GM10847 (cell line): ENCODE results near the gene KLF15.

Source experiments
- POLR2A ChIP-seq: IDR thresholded peaks from 2 replicates; pipeline ENCODE4 v1.6.1; 2011; ENCODE audit not compliant: insufficient read length; ENCODE audit errors: extremely low read depth

The KLF15 gene

DNA sequence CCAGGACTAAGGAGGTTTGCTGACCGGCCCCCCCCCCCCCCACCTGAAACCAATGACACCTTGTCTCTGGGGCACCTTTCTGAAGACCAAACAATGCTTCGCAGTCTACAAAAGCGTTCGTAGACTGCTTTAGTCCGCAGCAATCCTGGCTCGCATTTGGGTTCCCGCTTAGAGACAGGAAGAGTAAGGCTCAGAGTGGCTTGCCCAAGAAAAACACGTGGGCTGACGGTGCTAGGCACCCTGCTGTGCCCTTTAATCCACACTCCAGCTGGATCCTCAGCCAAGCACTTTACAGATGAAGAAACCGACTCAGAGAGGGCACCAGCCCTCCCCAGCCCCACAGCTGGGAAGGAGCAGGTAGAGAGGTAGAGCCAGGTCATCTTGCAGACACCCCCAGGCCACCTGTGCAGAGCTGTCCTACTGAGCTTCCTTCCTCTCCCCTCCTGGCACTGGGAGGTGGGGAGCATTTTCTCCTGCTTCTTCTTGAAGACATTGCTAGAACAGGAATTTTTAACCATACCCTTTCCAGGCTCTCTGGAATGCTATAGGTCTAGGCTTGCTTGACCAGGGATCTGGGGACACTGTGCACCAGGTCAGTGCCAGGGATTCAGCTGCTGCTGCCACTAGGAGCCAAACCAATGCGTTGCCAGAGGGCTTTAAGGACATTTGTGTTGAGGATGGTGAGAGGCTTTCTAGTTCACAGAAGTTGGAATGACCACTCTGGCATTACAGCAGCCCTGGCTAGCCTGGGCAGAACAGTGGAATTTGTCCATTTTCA is 1.0 kb upstream of the KLF15 start:
- no peak for TF ChIP-seq POLR2A

DNA sequence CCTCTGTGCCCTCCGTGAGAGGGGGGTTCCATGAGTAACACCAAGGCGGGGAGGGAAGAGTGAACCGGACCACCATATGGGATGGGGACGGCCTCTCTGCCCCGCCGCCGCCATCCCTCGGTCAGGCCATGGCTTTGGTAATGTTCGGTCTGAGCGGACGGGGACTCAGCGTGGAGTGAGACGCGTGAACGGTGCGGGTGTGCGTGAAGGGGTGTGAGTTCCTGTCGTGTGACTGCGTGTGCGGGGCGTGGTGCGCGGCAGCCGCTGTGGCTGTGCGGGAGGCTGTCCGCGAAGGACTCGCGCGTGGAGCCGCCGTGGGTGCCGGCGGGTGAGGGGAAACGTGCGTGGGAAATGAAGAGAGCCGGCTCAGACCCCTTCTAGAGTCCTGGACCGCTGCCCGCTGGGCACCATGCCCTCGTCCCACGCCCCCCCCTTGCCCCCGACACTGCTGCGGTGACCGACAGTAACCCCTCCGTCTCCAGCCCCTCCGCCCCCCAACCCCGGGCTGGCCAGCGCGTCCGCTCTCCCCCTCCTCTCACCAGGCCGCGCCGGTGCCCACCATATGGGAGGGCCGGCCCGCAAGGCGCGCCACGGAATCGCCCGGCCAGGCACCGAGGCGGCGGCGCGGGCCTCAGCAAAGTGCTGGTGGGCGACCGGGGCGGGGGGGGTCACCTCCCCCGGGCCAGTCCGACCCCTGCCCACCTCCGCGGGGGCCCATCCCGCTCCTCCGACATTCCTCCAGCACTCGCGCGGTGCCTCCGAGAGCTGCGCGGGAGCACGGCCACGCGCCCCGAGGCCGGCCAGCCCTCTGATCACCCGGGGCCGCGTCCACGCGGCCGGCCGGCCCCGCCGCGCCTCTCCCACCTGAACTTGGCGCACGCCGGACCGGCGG is 589 bp downstream of the KLF15 start:
- no peak for TF ChIP-seq POLR2A

DNA sequence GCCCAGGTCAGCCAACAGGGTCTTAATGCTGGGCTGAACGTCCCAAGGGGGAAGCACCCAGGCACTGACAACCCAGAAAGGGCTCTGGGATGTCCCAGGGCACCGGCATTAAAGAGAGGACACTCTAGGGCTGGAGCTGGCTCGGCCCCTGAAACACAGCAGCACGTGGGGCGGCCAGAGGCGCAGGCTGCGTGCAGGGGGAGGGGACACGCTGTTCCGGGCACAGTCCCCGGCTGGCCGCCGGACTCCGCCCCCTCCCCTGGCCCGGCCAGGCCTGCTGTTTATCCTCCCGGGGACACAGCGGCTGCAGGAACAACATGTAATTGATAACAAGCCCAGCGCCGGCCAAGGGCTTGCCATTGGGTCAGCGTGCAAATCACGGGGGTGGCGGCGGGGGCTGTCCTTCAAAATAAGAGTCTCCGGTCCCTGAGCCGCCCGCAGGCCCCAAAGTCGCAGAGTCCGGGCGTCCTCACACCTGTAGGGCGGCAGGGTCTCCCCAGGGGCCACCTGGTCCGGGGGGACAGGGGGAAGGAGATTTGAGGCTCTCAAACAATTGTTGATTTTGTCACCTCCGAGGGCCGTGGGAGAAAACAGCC is 1.3 kb downstream of the KLF15 start:
- no peak for TF ChIP-seq POLR2A

DNA sequence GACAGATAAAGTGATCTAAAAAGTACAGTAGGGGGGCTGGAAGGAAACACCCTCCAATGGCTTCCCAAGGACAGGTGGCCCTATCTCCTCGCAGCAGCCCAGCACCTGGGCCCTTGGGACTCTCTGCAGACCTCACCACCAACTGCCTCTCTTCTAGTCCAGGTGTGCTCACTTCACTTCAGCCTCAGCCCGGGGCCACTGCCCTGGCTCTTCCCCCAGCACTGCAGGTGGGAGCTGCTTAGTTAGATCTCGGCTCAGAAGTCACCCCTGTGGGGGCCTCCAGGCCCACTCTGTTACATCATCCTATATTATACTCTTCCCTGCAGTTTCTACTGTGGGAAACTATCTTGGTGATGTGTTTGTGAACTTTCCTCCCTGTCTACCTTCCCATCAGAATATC is 2.0 kb downstream of the KLF15 start:
- no peak for TF ChIP-seq POLR2A

DNA sequence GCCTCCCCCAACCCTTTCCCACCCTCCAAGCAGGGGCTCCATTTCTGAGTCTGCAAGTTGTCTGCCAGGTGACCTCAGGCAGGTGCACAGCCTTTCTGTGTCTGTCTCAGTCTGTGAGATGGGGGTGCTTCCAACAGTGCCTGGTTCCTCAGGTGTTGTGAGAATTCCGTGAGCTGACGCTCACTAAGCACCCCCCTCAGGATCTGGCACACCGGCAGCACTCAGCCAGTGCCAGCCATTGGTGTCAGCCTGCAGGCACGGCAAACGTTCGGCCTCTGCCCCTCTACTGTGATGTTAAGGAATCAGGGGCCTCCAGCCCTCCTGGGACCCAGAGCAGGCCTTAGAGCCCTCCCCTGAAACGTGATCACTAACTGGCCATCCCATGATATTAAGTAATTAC is 2.4 kb downstream of the KLF15 start:
- TF ChIP-seq POLR2A, result no peak

DNA sequence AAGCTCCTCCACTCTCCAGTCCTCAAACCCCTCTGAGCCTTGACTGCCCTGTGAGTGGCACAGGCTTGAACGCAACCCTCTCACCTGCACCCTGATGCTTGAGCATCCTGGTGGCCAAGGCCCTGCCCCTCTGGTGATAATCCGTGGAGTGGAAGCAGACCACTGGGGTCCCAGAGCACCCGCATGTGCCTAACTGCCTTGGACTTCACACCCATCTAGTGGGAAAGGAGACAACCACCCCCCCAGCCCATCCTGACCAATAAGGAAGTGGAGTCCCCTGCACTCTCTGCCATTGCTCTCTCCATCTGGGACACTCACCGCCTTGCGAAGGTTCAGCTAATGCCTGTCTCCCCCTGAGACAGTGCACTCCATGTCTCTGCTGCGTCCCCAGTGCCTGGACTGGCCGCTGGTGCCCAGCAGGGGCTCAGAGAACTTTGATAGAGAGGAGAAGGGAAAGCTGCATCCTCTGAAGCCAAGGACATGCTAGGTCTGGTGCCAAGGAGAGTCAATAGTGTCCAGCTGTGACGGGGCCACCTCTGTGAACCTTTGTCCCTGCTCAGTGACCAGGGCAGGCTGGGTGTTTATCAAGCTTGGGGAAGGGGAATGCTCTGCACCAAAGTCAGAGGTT is 3.4 kb downstream of the KLF15 start:
- TF ChIP-seq POLR2A, result no peak

DNA sequence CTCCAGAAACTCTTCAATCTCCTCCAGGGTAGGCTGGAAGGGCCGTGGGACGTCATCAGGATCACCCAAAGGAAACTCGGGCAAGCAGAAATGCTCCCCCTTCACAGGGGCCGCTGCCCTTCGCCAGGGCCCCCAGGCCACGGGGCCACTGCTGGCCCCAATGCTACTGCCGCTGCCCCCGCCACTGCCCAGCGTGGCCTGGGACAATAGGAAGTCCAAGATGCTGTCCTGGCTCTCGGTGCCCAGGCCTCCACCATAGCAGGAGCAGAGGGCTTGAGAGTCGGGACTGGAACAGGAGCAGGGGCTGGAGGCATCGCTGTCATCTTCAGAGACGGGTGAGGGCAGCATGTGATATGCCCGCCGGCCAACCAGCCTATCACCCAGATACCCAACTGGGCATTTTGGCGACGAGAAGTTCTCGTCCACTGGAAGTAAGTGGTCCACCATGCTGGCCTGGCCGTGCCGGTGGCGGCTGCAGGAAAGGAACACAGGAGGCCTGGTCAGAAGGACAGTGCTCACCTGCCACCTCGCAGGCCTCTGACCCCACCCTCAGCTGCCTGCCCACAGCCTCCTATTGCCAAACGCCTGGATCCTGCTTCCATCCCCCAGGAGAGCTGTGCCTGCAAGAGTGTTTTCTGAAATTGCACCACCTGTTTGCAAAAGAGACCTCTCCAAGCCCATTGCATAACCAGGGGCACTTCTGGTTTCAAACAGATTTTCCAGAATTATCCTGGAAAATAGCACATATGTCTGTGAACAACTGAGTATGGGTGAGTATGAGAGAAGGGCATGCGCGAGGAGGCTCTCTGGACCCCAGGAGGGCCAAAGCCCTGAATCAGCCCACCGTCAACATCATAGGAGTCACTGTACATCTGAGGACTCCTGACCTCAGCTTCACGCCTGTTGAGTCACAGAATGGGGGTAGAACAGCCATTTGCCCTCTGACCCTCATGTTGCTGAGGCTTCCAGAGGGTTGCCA is 4.4 kb downstream of the KLF15 start:
- no peak for TF ChIP-seq POLR2A

DNA sequence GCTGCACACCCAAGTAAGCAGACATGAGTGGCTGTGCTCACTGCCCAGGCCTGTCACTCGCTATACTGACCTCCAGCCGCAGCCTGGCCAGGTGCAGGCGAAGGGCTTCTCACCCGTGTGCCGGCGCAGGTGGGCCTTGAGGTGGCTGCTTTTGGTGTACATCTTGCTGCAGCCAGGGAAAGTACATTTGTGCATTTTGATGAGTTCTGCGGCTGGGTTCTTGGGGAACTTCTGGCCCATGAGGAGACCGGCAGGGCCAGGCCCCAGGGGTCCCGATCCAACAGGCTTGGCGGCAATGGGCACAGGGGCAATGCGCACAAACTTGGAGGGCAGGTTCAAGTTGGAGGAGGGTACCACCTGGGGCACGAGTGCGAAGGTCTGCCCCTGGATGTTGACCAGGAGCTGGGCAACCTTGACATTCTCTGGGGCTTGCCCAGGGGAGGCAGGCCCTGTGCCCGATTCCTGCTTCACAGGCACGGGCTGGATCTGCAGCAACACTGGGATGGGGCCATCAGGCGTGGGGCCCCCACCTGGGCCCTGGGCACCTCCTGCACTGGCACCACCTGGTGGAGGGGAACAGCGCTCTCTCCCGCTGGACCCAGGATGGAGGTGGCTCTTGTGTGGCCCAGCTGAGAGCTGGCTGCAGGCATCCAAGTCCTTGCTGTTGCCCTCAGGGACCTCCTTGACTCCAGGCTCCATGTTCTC is 5.3 kb downstream of the KLF15 start:
- TF ChIP-seq POLR2A, result no peak

DNA sequence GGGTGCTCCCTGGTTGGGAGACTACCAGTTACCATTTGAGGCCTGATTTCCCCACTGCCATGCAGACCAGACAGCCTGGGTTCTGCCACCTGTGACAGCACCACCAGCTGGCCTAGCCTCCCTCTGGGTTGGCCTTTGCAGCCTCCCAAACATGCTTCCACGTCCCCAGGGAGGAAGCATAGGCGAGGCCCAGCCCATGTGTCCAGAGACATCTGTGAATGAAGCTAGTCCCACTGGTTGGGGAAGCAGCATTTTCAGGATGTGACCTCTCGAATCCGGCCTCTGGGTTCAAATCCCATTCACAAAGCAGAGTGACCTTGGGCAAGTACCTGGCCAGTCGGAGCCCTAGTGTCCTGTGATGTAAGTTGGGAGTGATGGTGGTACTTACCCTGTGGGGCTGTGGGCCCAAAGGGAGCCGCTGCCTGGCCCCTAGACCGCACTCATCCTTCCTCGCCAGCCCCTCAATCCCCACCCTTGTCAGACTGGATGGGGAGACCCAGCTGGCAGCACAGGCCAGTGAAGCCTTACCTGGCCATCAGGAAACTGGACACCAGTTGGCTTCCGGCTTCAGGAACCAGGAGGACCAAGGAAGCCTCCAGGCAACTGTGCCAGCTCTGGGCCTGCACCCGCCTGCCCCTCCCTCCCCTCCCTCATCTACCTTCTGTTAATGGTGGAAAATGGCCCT is 6.0 kb downstream of the KLF15 start:
- TF ChIP-seq POLR2A, result no peak

DNA sequence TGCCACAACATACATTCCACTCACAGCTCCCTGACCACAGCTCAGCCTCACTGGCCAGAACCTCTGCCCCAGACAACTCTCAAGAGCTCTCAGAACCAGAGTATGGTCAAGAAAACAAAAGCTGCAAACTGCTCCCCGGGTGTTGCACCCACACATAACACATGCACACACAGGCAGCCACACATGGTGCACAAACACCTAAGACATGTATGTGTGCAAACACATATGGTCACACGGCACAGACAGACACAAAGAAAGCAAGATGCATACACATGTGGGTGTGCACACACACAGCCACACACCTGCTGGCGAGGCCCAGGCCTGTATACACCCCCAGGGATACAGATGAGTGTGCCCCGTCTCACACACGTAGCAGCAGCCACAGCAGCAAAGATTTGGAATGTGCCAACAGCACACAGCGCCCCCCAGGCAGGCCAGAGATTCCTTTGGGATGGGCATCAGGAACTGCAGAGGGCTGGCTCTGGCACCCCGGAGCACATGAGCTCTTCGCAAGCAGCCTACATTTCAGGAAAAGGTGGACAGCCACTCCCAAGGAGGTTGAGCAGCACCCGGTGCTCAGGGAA is 6.6 kb downstream of the KLF15 start:
- no peak for TF ChIP-seq POLR2A

DNA sequence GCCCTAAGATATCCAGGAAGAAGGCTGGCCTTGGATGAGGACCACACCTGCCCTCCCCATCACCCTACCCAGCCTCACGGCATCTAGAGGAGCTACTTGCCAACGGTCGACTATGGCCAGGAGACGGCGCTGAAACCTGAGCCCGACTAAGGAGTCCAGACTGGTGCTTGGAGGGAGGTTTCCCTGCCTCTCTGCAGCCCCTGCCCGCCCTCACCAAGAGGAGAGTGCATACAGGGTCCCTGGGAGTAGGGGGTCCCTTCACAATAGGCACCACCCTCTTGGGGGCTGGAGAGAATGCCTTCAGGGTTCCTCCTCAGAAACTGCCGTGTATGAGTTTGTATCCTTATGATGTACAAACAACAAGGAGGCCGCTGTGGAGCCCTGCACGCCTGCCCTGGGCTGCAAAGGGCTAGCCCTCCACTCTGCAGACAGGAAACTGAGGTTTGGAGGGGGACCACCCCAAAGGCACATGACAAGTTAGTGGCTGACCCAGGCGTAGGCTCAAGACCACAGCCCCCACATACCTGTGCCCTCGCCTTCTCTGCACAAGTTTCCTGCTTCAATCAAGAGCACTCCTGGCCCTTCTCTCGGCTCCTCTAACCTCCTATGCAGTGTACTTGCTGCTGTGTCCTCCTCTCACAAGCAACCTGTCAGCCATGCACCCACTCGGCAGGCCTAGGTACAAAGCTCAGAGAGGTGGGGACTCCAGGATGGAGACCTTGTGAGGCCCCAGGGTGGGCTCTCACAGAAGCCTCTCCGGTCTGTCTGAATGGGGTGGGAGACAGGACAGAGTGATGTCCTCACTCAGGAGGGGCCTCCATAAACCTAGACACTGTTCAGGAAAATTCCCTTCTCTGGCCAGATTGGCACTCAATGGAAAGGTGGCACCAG is 7.4 kb downstream of the KLF15 start:
- TF ChIP-seq POLR2A, result no peak

DNA sequence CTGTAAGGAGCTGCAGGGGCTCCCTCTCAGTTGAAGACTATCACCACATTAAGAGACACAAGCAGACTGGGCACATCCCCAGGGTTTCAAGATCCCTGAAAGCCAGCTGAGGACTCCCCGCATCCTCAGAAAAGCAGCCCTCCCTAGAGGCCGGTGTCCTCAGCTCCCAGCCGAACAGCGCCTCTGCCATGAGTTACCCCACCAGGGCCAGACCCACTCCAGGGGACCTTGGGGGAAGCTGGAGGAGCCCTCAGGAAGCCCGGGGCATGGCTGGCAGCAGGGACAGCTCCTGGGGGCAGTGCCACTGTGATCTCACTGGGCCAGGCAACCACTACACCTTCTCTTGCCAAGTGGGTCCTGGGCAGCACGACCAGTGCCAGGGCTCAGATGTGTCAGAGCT is 8.1 kb downstream of the KLF15 start:
- no peak for TF ChIP-seq POLR2A
